NCI-H82 (cell line): ENCODE measurements around the gene ZSCAN18.
"Not testable (repeated sequence)": the region's sequence is repeated elsewhere in the genome, so short reads cannot be mapped to it uniquely, and the experiment has no call there.

Experiments
- DNase-seq: peaks from one replicate; lab custom pipeline; 2025; lab: John Stamatoyannopoulos, UW

Gene ZSCAN18, protein sequence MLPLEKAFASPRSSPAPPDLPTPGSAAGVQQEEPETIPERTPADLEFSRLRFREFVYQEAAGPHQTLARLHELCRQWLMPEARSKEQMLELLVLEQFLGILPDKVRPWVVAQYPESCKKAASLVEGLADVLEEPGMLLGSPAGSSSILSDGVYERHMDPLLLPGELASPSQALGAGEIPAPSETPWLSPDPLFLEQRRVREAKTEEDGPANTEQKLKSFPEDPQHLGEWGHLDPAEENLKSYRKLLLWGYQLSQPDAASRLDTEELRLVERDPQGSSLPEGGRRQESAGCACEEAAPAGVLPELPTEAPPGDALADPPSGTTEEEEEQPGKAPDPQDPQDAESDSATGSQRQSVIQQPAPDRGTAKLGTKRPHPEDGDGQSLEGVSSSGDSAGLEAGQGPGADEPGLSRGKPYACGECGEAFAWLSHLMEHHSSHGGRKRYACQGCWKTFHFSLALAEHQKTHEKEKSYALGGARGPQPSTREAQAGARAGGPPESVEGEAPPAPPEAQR

GRCh38 chr19:58097781-58098681, at the start of gene ZSCAN18:
ZSCAN18 (minus strand) TSS chr19:58098231; CDS start chr19:58090267, 7,964 bp downstream.
- peak; percentile 98 for DNase-seq

- DNase-seq = not testable (repeated sequence)
Observed at GRCh38 chr19:58147475-58147874, 49.4 kb upstream of the ZSCAN18 start.

DNA sequence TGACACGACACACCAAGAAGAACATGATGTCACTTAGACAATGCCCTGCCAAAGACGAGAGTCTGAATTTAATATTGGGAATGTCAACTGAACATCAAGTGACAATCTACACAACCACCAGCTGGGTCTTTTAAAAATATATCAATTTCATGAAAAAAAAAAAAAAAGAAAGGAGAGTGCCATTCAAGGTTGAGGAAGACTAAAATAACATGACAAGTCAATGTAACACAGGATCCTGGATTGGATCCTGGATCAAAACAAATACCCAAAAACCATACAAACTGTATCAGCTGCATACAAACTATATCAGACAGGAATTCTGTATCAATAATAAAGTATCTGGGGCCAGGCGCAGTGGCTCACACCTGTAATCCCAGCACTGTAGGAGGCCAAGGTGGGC, 47.8 kb upstream of the ZSCAN18 start:
- no peak for DNase-seq

- no peak for DNase-seq
Observed at GRCh38 chr19:58134244-58134643, 36.2 kb upstream of the ZSCAN18 start.

DNA sequence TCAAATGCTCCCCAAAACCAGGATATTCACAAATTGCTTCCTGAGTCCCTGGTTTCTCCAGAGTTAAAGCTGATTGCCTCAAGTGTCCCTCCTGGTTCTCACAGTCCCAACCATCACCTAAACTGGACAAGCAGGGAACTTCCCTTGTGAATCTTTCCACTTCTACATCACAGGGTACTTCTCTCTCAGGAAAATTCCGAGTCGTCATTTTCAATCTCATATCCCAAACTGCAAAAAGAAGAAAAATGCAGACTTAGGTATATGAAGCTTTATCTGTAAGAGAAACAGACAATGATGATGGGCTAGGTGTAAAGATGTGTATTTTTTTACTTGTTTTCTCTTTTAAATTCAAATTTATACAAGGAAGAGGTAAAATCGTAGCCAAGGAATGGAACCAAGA, 31.3 kb upstream of the ZSCAN18 start:
- DNase-seq = no peak

DNA sequence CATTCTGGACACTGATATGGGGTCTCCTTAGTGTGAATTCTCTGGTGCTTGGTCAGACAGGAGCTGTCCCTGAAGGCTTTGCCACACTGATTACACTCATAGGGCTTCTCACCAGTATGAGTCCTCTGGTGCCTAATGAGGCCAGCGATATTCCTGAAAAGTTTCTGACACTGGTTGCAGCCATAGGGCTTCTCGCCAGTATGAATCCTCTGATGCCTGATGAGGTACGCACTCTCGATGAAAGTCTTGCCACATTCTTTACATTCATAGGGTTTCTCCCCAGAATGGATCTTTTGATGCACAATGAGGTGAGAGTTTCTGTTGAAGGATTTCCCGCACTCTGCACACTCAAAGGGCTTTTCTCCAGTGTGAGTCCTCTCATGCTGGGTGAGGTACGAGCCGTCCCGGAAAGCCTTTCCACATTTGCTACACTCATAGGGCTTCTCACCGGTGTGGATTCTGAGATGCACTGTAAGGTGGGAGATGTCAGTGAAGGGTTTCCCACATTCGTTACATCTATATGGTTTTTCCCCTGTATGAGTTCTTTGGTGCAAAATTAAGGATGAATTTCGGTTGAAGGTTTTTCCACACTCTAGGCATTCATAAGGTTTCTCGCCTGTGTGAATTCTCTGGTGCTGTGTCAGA, 30.1 kb upstream of the ZSCAN18 start:
- peak; percentile 1 for DNase-seq

GRCh38 chr19:58123354-58123753, 25.3 kb upstream of the ZSCAN18 start:
- DNase-seq = no peak

DNA sequence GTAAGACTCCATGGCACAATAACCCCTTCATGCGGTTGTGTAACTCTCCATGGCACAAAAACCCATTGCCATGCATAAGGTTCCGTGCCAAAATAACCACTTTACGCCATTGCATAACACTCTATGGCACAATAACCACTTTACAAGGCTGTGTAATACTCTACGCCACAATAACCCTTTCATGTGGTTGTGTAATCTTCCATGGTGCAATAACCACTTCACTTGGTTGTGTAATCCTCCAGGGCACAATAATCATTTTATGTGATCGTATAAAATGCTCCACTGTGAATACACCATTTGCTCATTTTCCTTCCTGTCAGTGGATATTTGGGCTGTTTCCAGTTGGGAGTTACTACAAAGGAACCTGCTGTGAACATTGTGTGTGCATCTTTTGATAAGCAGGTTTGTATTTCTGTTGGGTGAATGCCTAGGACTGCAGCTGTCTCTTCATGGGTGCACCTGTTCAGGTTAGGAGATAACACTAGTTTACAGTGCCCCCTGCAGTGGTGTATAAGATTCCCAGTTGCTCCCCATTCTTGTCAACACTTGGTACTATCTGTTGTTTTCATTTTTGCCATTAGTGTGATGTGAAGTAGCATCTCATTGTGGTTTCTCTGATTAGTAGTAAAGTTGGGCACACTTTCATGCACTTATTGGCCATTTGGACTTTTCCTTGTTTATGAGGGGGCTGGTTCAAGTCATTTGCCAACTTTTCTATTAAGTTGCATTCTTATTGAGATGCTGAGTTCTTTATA, 21.1 kb upstream of the ZSCAN18 start:
- no peak for DNase-seq

DNA sequence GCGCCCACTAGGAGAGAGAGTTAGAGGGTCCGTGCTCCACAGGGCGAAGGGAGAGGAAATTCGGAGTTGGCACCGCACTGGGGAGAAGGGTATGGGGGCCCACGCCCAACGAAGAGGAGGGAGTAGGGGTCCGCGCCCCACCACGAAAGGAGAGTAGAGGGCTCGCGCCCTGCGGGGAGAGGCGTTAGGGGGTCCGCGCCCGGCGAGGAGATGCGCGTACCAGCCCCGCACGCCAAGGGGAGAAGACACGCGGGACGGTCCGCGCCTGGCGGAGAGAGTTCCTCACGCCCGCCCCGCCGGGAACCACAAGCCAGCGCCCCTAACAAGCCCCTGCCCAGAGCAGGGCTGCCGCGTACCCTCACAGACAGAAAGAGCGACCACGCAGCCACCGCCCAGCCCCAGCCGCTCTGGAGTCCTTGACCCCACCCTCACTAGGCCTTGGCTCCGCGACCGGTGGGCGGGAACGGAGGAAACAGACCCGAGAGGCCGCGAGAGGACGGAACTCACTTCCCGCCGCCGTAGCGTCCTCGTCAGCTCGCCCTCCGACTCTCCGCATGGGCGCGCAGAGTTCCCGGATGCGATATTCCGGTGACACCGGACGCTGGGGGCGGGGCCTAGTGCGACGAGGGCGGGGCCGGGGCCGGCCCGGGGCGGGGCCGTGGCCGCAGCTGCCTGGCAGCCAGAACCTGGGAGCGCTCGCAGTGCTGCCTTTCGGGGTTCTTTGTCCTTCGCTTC, 20.0 kb upstream of the ZSCAN18 start:
- no peak for DNase-seq

DNA sequence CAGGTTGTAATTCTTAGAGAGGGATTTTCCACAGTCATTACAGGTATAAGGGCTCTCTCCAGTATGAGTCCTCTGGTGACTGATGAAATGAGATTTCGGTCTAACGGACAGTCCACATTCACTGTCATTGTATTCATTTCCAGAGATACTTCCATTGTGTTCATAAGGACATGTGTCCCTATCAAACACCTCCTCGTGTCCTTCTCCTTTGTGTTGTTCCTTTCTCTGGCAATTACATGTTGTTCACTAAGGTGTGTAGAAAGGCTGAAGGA, 10.5 kb upstream of the ZSCAN18 start:
- no peak for DNase-seq

DNA sequence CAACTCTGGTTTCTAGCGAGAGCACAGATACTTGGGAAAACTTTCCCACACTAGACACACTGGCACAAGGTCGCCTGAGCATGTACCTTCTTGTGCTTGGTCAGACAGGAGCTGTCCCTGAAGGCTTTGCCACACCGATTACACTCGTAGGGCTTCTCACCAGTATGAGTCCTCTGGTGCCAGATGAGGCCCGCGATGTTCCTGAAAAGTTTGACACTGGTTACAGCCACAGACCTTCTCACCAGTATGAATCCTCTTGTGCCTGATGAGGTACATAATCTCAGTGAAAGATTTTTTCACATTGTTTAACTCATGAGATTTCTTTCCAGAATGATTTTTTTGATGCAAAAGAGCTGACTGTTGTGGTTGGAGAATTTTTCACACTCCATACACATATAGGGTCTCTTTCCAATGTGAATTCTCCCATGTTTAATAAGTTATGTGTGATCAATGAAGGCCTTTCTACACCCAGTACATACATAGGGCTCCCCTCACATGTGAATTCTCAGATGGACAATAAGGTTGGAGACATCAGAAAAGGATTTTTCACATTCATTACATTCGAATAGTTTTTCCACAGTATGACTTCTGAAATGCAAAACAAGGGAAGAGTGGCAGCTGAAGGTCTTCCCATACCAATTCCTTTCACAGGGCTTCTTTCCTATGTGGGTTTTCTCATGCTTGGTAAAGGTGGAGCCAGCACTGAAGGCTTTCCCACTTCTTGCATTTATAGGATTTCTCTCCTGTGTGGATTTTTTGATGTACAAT, 9.9 kb upstream of the ZSCAN18 start:
- no peak for DNase-seq

- peak; percentile 40 for DNase-seq
Observed at GRCh38 chr19:58098682-58098998, 609 bp upstream of the ZSCAN18 start.

- DNase-seq = no peak
Observed at GRCh38 chr19:58097349-58097748, 682 bp downstream of the ZSCAN18 start.

DNA sequence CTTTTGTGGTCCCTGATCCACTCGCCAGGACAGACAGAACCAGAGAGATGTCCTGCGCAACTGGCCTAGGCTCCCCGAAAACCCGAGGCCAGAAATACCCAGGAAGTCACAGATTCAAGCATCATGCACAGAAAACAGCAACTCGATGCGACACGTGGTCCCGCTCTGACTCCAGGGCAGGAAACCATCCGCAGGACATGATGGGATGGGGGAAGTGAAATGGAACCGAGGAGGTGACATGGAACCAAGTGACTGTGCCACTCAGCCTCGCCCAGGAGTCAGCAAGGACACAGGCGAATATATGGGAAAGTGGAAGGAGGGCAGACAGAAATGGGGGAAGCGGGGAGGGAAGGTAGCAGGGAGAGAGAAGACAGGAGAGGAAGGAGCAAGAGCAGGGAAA, 1.1 kb downstream of the ZSCAN18 start:
- no peak for DNase-seq

GRCh38 chr19:58095328-58095727, 2.7 kb downstream of the ZSCAN18 start:
- DNase-seq = no peak

DNA sequence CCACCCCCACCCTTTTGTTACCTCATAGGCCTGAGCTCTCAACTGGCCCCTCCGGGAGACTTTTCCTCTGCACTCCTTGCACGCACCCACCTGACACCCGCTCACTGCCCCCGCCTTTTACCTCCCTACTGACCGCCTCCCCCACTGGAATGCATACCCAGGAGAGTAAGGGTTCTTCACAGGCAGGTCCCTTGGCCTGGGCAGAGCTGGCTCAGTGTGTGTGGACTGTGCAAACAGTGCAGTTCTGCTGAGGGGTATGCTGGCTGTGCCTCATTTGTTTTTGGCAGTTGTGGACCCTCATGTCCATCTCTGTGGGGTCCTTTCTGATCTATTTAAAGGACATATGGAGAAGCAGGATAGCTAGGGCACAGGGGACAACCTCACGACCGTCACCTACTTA, 5.0 kb downstream of the ZSCAN18 start:
- DNase-seq = no peak

GRCh38 chr19:58091251-58091995, 6.6 kb downstream of the ZSCAN18 start:
- DNase-seq = no peak

GRCh38 chr19:58089846-58090245, 8.2 kb downstream of the ZSCAN18 start:
- DNase-seq = no peak

DNA sequence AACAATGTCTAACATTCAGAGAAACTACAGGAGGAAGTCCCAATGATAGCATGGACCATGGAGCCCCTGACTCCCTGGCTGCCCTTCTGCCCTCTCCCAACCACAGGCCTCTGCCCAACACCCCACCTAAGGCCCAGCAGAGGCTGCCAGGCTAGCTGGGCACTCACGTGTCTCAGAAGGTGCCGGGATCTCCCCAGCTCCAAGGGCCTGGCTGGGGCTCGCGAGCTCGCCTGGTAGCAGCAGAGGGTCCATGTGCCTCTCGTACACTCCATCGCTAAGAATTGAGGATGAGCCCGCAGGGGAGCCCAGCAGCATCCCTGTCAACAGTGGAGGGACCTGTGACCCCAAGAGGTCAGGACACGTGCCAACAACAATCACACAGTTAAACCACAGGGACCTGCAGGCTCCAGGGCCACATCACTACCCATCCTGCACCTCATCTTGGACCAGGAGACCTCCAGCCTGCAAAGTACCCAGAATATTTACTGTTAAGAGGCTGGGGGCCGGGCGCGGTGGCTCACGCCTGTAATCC, 9.4 kb downstream of the ZSCAN18 start:
- DNase-seq = no peak
